H1 (cell line): ENCODE measurements around the gene IGSF9.

Experiments used
- CBX5 ChIP-seq: fragments of 300-800, 300-1000 bp; sonication (generic); IDR thresholded peaks from 2 replicates; pipeline ENCODE4 v1.7.1; 2016; ENCODE audit warnings: antibody characterized with exemption, low read length, low read depth
- EGR1 ChIP-seq: IDR thresholded peaks from 2 replicates; pipeline ENCODE4 v1.6.1; 2011; ENCODE audit warnings: low read depth, low read length, borderline replicate concordance
- EP300 ChIP-seq, 2 experiments: IDR thresholded peaks; 1 replicate in 1 of 2; 2 replicates in 1 of 2; pipeline ENCODE4 v1.6.1; 2011 to 2012; ENCODE audit warnings: low read depth in 2 of 2, low read length in 2 of 2, mild to moderate bottlenecking in 2 of 2, borderline replicate concordance in 1 of 2, inconsistent platforms in 1 of 2, moderate library complexity in 1 of 2
- HDAC2 ChIP-seq, 2 experiments: fragments of 300-600 bp in 1 of 2; sonication (generic) in 1 of 2; IDR thresholded peaks; 2 replicates each; pipeline ENCODE4 v1.6.1; 2011 to 2012; ENCODE audit warnings: low read depth in 2 of 2, low read length in 2 of 2, mild to moderate bottlenecking in 2 of 2, moderate library complexity in 2 of 2, borderline replicate concordance in 1 of 2, inconsistent platforms in 1 of 2
- JUN ChIP-seq: IDR thresholded peaks from 2 replicates; pipeline ENCODE4 v1.6.1; 2011; ENCODE audit warnings: low read depth, mild to moderate bottlenecking, improper control_type of control experiment, low read length
- MAFK ChIP-seq: IDR thresholded peaks from 2 replicates; pipeline ENCODE4 v1.6.1; 2012; ENCODE audit warnings: low read depth, mild to moderate bottlenecking, improper control_type of control experiment, low read length
- PHF8 ChIP-seq: fragments of 200-600 bp; sonication (generic); conservative IDR thresholded peaks from 2 replicates; pipeline ENCODE4 v1.7.1; 2012; ENCODE audit warnings: low read depth, mild to moderate bottlenecking, inconsistent platforms, low read length, moderate library complexity
- POLR2AphosphoS5 ChIP-seq: IDR thresholded peaks from 2 replicates; pipeline ENCODE4 v1.6.1; 2011; ENCODE audit warnings: low read depth, low read length
- RXRA ChIP-seq: IDR thresholded peaks from 2 replicates; pipeline ENCODE4 v1.6.1; 2011; ENCODE audit warnings: low read depth, mild to moderate bottlenecking, low read length, moderate library complexity; ENCODE audit not compliant: insufficient read depth
- TEAD4 ChIP-seq: IDR thresholded peaks from 2 replicates; pipeline ENCODE4 v1.6.1; 2012; ENCODE audit warnings: low read depth, low read length, inconsistent platforms, mixed read lengths
- TF ChIP-seq, protein P1 (sequence below), 3 experiments: IDR thresholded peaks; 1 replicate in 2 of 3; 2 replicates in 1 of 3; pipeline versions ENCODE4 v1.5.1 to v1.6.1; 2011; ENCODE audit warnings: low read length in 3 of 3, mild to moderate bottlenecking in 3 of 3, inconsistent platforms in 2 of 3, low read depth in 1 of 3, moderate library complexity in 1 of 3; ENCODE audit not compliant: insufficient read depth in 1 of 3; ENCODE audit errors: control extremely low read depth in 1 of 3
- TF ChIP-seq, protein P2 (sequence below): IDR thresholded peaks from 2 replicates; pipeline ENCODE4 v1.6.1; 2012; ENCODE audit warnings: inconsistent platforms
- TF ChIP-seq, protein P3 (sequence below): IDR thresholded peaks from 2 replicates; pipeline ENCODE4 v1.6.1; 2012; ENCODE audit warnings: inconsistent platforms

GRCh38 chr1:159937054-159937750, 8.2 kb downstream of the IGSF9 start:
- TF ChIP-seq MAFK (no peak), TEAD4 (no peak), HDAC2 (IDR thresholded peaks at IDR 0.05; ENCODE audit: borderline replicate concordance in 1 of 2, low read depth in 2 of 2, low read length in 2 of 2) (no peak), PHF8 (no peak), EP300 (IDR thresholded peaks at IDR 0.05; ENCODE audit: borderline replicate concordance in 1 of 2, low read depth in 2 of 2, low read length in 2 of 2) (no peak), RXRA (no peak), JUN (no peak), EGR1 (no peak), CBX5 (no peak), POLR2AphosphoS5 (no peak)
- TF ChIP-seq, protein P1, sequence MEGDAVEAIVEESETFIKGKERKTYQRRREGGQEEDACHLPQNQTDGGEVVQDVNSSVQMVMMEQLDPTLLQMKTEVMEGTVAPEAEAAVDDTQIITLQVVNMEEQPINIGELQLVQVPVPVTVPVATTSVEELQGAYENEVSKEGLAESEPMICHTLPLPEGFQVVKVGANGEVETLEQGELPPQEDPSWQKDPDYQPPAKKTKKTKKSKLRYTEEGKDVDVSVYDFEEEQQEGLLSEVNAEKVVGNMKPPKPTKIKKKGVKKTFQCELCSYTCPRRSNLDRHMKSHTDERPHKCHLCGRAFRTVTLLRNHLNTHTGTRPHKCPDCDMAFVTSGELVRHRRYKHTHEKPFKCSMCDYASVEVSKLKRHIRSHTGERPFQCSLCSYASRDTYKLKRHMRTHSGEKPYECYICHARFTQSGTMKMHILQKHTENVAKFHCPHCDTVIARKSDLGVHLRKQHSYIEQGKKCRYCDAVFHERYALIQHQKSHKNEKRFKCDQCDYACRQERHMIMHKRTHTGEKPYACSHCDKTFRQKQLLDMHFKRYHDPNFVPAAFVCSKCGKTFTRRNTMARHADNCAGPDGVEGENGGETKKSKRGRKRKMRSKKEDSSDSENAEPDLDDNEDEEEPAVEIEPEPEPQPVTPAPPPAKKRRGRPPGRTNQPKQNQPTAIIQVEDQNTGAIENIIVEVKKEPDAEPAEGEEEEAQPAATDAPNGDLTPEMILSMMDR (IDR thresholded peaks at IDR 0.05; ENCODE audit: control extremely low read depth in 1 of 3, insufficient read depth in 1 of 3, low read depth in 1 of 3, low read length in 3 of 3): no peak
- TF ChIP-seq, protein P2, sequence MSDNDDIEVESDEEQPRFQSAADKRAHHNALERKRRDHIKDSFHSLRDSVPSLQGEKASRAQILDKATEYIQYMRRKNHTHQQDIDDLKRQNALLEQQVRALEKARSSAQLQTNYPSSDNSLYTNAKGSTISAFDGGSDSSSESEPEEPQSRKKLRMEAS: no peak
- TF ChIP-seq, protein P3, sequence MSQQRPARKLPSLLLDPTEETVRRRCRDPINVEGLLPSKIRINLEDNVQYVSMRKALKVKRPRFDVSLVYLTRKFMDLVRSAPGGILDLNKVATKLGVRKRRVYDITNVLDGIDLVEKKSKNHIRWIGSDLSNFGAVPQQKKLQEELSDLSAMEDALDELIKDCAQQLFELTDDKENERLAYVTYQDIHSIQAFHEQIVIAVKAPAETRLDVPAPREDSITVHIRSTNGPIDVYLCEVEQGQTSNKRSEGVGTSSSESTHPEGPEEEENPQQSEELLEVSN: no peak
